ENCODE results near the gene SYMPK.
A peak's percentile ranks its signal among the peaks of the same experiment; 100 is the strongest.
"Not testable (repeated sequence)": the region's sequence is repeated elsewhere in the genome, so short reads cannot be mapped to it uniquely, and the experiment has no call there.

SYMPK gene

GRCh38 chr19:45800070-45800553, 62.8 kb downstream of the SYMPK start:
- DNase-seq: no peak

DNA sequence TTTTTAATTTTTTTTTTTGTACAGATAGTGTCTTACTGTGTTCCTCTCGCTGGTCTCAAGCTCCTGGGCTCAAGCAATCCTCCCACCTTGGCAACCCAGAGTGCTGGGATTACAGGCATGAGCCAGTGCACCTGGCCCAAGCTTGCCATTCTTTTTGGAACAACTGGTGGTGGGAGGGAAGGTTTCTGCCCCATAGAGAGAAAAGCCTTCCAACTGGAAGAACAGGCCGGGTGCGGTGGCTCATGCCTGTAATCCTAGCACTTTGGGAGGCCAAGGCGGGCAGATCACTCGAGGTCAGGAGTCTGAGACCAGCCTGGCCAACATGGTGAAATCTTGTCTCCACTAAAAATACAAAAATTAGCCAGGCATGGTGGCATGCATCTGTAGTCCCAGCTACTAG, 63.4 kb downstream of the SYMPK start:
- not testable (repeated sequence) for DNase-seq

DNA sequence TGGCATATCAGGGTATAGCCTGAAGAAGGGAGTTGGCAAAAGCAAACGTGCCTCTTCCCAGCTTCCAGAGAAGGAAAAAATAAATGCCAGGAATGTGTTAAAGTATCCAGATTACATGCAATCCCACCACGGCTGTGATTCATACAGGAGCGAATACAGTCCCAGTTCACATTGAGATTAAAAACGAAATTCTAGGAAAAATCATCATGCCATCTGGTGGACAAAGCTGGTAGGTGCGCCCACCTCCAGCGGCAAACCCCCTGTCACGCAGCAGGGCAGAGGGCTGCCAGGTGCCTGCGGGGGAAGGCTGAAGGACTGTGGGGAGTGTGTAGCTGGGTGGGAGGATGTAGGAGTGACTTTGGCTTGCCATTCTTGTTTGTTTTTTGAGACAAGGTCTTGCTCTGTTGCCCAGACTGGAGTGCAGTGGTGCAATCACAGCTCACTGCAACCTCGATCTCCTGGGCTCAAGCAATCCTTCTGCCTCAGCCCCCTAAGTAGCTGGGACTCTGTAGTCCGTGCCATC, 63.9 kb downstream of the SYMPK start:
- DNase-seq: peak; percentile 21

GRCh38 chr19:45794627-45795026, 68.3 kb downstream of the SYMPK start:
- DNase-seq: no peak

DNA sequence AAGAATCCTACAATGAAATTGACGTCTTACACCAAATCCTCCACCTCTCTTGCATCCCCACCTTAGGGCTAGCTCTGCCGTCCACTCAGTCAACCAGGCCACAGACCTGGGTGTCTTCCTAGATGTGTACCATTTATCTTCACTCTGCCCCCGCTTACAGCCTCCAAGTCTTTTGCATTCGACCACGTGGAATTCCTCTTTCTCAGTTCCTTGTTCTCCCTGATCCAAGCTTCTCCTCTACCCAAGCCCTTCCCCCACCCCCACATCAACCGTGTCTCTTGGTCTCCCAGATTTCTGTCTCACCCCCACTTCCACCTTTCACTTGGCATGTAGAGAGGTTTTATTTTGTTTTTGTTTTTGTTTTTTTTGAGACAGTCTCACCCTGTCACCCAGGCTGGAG, 69.1 kb downstream of the SYMPK start:
- DNase-seq: no peak

- DNase-seq: no peak
Observed at GRCh38 chr19:45793178-45793564, 69.8 kb downstream of the SYMPK start.

DNA sequence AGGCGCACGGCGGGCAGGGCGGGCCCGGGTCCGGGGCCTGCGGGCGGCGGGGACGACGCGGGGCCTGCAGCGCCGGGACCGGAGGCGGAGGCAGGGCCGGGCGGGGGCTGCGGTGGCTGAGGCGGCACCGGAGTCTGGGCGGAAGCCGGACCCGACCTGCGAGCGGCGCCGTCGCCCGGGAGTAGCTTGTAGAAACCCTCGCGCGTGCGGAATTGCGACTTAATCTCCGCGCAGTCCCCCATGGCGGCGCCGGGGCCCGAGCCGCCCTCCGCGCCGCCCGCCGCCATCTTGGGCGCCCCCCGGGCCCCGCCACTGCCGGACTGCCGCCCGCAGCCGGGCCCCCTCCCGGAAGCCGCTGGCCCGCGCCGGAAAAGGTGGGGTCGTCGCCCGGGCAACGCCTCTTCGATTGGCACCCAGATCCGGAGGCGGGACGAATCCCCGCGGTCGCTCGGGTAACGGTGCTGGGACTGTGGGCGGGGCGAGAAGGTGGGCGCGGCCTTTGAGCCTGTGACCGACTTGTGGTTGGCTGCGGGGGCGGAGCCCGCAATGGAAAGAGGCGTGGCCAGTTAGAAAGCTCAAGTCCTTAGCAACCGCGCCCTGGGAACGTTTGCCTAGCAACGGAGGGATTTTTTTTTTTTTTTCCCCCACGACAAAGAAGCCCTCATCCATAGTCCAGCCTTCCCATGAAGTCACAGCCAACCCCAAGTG, 70.3 kb downstream of the SYMPK start, which contains the start of gene DMWD:
TSS of gene DMWD (minus strand) at position 376 of the 708 bp plus-strand sequence. CDS start at position 287, 89 bp downstream.
- peak; percentile 88 for DNase-seq

DNA sequence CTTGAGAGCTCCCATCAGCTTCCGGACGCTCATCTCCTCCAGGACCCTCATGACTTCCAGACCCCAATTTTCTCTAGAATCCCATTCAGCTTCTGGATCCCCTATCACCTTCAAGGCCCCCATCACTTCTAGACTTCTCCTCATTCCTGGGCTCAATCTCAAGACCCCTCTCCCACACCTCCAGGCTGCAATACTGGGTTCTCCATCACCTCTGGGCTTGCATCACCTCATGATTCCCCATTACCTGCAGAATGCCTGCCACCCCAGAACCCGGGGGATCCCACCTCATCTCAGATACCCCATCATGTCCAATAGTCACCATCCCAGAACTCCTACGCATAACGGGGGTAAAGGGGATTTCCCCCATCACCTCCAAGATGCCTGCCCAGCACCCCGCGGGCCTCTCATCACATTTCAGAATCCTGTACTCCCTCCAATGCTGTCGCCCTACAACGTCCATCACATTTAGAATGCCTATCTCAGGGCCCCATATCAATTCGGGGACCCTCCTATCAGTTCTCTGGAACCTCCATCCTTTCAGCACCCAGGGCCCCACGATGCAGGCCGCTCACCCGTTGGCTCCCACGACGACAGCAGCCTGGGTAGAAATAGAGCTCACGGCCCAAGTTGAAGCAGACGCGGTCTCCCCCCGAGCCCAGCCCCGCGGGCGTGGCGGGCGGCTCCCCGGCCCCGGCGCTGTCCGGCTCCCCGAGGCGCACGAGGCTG, 71.0 kb downstream of the SYMPK start:
- DNase-seq: no peak

GRCh38 chr19:45790942-45791341, 72.0 kb downstream of the SYMPK start:
- DNase-seq: no peak

GRCh38 chr19:45789035-45789786, 73.7 kb downstream of the SYMPK start:
- DNase-seq: no peak

DNA sequence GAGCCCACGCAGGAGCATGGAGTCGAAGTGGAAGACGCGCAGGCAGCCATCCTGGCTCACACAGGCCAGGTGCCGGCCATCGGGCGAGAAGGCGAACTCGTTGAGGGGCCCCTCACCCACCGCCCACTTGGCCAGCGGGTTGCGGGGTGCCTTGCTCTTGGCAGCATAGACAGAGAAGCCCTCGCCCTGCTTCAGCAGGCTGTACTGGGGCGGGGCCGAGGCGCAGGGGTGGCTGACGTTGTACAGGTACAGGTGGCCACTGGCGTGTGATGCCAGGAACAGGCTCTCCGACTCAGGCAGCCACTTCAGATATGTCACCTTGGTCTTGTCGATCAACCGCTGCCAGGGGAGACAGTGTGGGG, 76.4 kb downstream of the SYMPK start:
- no peak for DNase-seq

GRCh38 chr19:45785781-45786532, 77.0 kb downstream of the SYMPK start:
- DNase-seq: no peak

DNA sequence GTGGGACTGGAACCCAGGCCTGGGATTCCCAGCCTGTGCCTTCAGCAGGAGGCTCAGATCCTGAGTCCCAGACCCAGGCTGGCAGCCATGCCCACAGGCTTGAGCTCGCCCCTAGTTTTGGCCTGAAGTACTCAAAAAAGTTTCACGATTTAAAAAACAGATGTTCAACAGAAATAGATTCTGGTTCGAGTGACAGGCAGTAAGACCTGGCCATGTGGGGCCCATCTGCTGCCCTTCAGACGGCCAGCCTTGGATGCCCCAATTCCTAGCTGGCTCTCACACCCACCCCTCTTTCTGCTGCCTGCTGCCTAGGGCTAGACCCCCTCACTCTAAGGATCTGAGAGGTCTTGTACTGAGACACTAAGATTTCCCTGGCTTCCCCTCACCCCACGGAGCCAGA, 77.8 kb downstream of the SYMPK start:
- DNase-seq: no peak

- no peak for DNase-seq
Observed at GRCh38 chr19:45784096-45784495, 78.9 kb downstream of the SYMPK start.

DNA sequence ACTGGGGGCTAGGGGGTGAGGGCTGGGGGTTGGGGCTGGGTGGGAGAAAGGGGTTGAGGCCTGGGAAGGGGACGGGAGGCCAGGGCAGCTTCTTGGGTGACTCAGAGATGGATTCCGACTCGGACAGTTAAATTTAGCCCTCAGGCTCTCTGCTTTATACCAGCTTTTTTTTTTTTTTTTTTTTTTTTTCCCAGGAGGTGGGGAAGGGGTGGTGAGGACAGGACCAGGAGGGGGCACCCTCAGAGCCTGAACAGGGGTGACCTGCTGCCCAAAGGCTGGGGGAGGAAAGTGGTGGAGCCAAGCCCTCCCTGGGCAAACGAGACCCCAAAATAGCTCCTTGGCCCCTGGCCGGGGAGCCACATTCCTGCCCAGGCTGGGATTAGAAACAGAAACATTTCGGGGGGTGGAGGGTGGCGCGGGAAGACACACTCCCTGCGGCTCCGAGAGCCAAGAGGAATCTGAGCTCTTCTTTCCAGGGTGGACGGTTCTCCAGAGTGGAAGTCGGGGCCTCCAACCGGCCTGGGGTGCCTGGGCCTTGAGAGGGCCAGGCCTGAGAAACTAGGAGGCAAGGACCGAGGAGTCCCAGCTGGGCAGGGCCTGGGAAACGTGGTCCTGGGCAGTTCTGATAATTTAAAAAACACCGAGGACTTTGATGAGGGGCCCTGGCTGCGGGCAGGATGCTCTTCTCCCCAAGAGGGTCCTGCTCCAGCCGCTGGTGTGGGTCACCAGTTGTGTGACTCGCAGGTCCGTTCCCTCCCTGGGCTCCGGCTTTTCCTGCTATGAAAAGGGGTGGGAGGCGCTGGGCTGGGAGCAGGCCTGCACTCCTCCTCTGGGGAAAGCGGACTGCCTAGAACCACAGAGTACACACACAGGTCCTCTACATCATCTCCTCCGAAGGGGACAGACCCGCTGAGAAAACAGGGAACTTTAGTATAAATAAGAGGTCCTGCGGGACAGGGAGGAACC, 79.8 kb downstream of the SYMPK start:
- DNase-seq: no peak

DNA sequence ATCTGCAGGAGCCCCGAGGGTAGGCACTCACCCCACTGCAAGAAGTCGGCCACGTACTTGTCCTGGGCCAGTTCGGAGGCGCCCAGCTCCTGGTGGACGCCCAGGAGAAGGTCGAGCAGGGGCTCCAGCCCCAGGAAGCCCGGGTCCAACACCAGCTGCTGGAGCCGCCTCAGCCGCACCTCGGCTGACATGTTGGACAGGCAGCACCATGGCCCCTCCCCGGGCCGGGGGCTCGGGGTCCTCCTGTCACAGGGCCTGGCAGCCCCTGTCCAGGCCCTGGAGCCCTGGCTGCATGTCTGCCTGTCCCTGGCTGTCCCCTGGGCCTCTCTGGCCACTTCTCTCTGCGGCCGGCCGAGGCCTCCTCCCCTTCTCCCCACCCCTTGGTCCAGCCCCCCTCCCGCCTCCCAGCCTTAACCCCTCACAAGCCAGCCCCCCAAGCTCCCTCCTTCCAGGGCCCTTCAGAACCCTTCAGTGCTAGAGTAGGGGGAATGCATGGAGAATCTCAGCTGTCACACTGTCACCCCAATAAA, 80.7 kb downstream of the SYMPK start, which contains the start of gene DMPK:
TSS of gene DMPK (minus strand) at position 329 of the 530 bp plus-strand sequence. CDS start at position 191, 138 bp downstream.
- DNase-seq: no peak

- peak; percentile 17 for DNase-seq
Observed at GRCh38 chr19:45781214-45782161, 81.5 kb downstream of the SYMPK start.

DNA sequence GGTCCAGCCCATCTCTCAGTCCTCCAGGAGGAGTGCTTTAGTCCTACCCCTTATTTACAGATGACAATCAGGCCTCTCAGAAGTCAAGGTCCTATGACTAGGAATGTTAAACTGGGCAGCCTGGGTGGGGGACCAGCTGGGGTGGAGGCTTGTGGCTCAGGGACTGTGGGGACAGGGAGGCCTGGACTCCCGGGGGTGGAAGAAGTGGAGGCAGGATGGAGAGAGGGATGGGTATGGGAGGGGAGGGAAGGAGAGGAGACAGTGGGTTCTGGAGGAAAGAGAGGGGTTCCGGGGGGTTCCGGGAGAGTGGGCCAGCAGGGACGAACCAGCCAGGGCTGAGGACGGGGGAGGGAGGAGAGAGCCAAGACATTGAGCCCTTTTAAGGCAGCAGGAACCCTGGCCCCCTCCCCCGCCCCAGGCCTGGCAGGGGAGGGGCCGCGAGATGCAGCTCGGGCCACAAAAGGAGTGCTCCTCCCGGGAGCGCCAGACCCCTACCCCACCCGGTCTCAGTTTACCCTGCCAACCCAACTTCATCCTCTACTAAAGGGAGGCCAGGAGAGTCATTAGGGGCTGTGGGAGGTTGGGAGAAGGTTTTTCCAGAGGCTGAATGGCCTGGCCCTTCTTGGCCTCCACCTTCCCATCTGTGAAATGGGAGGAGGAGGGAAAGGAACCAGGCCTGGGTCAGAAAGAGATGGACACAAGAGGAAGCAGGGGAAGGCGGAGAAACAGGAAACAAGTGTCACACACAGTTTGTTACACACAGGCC, 82.3 kb downstream of the SYMPK start:
- DNase-seq: no peak

- DNase-seq: no peak
Observed at GRCh38 chr19:45780146-45780447, 82.8 kb downstream of the SYMPK start.
